ENCODE data around the gene CCDC17.
"Not testable (repeated sequence)": the region's sequence is repeated elsewhere in the genome, so short reads cannot be mapped to it uniquely, and the experiment has no call there.

The CCDC17 gene

GRCh38 chr1:45620588-45621500, 3.0 kb downstream of the CCDC17 start:
- Histone ChIP-seq H3K36me3 (ENCODE audit: insufficient read depth, low read length) (peaks cover 52% of the 10 kb centered on the region), H3K4me2 (ENCODE audit: low read length) (no peak overlapping the region), H3K27me3 (ENCODE audit: control insufficient read depth, insufficient read depth, low read length) (no peaks in the 10 kb centered on the region), H3K4me1 (ENCODE audit: control insufficient read depth, insufficient read depth, low read length) (no peaks in the 10 kb centered on the region), H3K9me3 (replicated peaks; ENCODE audit: low read length) (no peaks in the 10 kb centered on the region), H3K4me3 (ENCODE audit: low read length) (no peak overlapping the region), H3K9ac (ENCODE audit: low read depth, low read length) (no peak overlapping the region)

GRCh38 chr1:45619149-45619921, 4.5 kb downstream of the CCDC17 start:
- H3K9me3 ChIP-seq (replicated peaks; ENCODE audit: low read length) = no peaks in the 10 kb centered on the region
- H3K4me3 ChIP-seq (ENCODE audit: low read length) = no peak overlapping the region
- H3K9ac ChIP-seq (ENCODE audit: low read depth, low read length) = no peak overlapping the region
- no peaks in the 10 kb centered on the region for H3K27me3 ChIP-seq (ENCODE audit: control insufficient read depth, insufficient read depth, low read length)
- peaks cover 57% of the 10 kb centered on the region for H3K36me3 ChIP-seq (ENCODE audit: insufficient read depth, low read length)
- H3K4me1 ChIP-seq (ENCODE audit: control insufficient read depth, insufficient read depth, low read length) = no peaks in the 10 kb centered on the region
- H3K4me2 ChIP-seq (ENCODE audit: low read length) = no peak overlapping the region

GRCh38 chr1:45617618-45618017, 6.2 kb downstream of the CCDC17 start:
- Histone ChIP-seq H3K9me3 (replicated peaks; ENCODE audit: low read length) (no peaks in the 10 kb centered on the region), H3K4me2 (ENCODE audit: low read length) (no peak overlapping the region), H3K4me3 (ENCODE audit: low read length) (no peak overlapping the region), H3K9ac (ENCODE audit: low read depth, low read length) (no peak overlapping the region), H3K27me3 (ENCODE audit: control insufficient read depth, insufficient read depth, low read length) (no peaks in the 10 kb centered on the region), H3K4me1 (ENCODE audit: control insufficient read depth, insufficient read depth, low read length) (no peaks in the 10 kb centered on the region), H3K36me3 (ENCODE audit: insufficient read depth, low read length) (peaks cover 49% of the 10 kb centered on the region)

- no peak overlapping the region for H3K9ac ChIP-seq (ENCODE audit: low read depth, low read length)
- H3K4me1 ChIP-seq (ENCODE audit: control insufficient read depth, insufficient read depth, low read length) = no peaks in the 10 kb centered on the region
- no peak overlapping the region for H3K4me3 ChIP-seq (ENCODE audit: low read length)
- no peak overlapping the region for H3K4me2 ChIP-seq (ENCODE audit: low read length)
- no peaks in the 10 kb centered on the region for H3K27me3 ChIP-seq (ENCODE audit: control insufficient read depth, insufficient read depth, low read length)
- H3K36me3 ChIP-seq (ENCODE audit: insufficient read depth, low read length) = peaks cover 45% of the 10 kb centered on the region
- H3K9me3 ChIP-seq (replicated peaks; ENCODE audit: low read length) = no peaks in the 10 kb centered on the region
Observed at GRCh38 chr1:45615885-45616284, 8.0 kb downstream of the CCDC17 start.

GRCh38 chr1:45612941-45613579, 10.8 kb downstream of the CCDC17 start:
- H3K4me3 ChIP-seq (ENCODE audit: low read length) = no peak overlapping the region
- no peaks in the 10 kb centered on the region for H3K27me3 ChIP-seq (ENCODE audit: control insufficient read depth, insufficient read depth, low read length)
- H3K36me3 ChIP-seq (ENCODE audit: insufficient read depth, low read length) = peaks cover 40% of the 10 kb centered on the region

GRCh38 chr1:45610589-45611226, 13.1 kb downstream of the CCDC17 start:
- Histone ChIP-seq H3K27me3 (ENCODE audit: control insufficient read depth, insufficient read depth, low read length) (no peaks in the 10 kb centered on the region), H3K4me3 (ENCODE audit: low read length) (no peak overlapping the region), H3K9ac (ENCODE audit: low read depth, low read length) (no peak overlapping the region), H3K4me2 (ENCODE audit: low read length) (no peak overlapping the region), H3K4me1 (ENCODE audit: control insufficient read depth, insufficient read depth, low read length) (no peaks in the 10 kb centered on the region), H3K9me3 (replicated peaks; ENCODE audit: low read length) (no peaks in the 10 kb centered on the region), H3K36me3 (ENCODE audit: insufficient read depth, low read length) (peaks cover 31% of the 10 kb centered on the region)

More at GRCh38 chr1:45612941-45613579, 10.8 kb downstream of the CCDC17 start:
- H3K4me1 ChIP-seq (ENCODE audit: control insufficient read depth, insufficient read depth, low read length) = no peaks in the 10 kb centered on the region
- H3K4me2 ChIP-seq (ENCODE audit: low read length) = no peak overlapping the region
- H3K9me3 ChIP-seq (replicated peaks; ENCODE audit: low read length) = no peaks in the 10 kb centered on the region
- H3K9ac ChIP-seq (ENCODE audit: low read depth, low read length) = no peak overlapping the region

- no peaks in the 10 kb centered on the region for H3K9me3 ChIP-seq (replicated peaks; ENCODE audit: low read length)
- H3K27me3 ChIP-seq (ENCODE audit: control insufficient read depth, insufficient read depth, low read length) = no peaks in the 10 kb centered on the region
- no peaks in the 10 kb centered on the region for H3K4me1 ChIP-seq (ENCODE audit: control insufficient read depth, insufficient read depth, low read length)
- no peak overlapping the region for H3K4me2 ChIP-seq (ENCODE audit: low read length)
- H3K9ac ChIP-seq (ENCODE audit: low read depth, low read length) = no peak overlapping the region
- H3K4me3 ChIP-seq (ENCODE audit: low read length) = no peak overlapping the region
- H3K36me3 ChIP-seq (ENCODE audit: insufficient read depth, low read length) = peaks cover 18% of the 10 kb centered on the region
Observed at GRCh38 chr1:45608175-45609156, 15.4 kb downstream of the CCDC17 start.

- H3K4me2 ChIP-seq (ENCODE audit: low read length) = no peak overlapping the region
- no peaks in the 10 kb centered on the region for H3K9me3 ChIP-seq (replicated peaks; ENCODE audit: low read length)
- peaks cover 3% of the 10 kb centered on the region for H3K4me1 ChIP-seq (ENCODE audit: control insufficient read depth, insufficient read depth, low read length)
- H3K27me3 ChIP-seq (ENCODE audit: control insufficient read depth, insufficient read depth, low read length) = no peaks in the 10 kb centered on the region
- peaks cover 20% of the 10 kb centered on the region for H3K36me3 ChIP-seq (ENCODE audit: insufficient read depth, low read length)
- H3K4me3 ChIP-seq (ENCODE audit: low read length) = no peak overlapping the region
- H3K9ac ChIP-seq (ENCODE audit: low read depth, low read length) = no peak overlapping the region
Observed at GRCh38 chr1:45607404-45608074, 16.3 kb downstream of the CCDC17 start.

GRCh38 chr1:45604239-45604638, 19.6 kb downstream of the CCDC17 start:
- Histone ChIP-seq H3K4me3 (ENCODE audit: low read length) (no peak overlapping the region), H3K36me3 (ENCODE audit: insufficient read depth, low read length) (peaks cover 15% of the 10 kb centered on the region), H3K27me3 (ENCODE audit: control insufficient read depth, insufficient read depth, low read length) (no peaks in the 10 kb centered on the region), H3K9me3 (replicated peaks; ENCODE audit: low read length) (no peaks in the 10 kb centered on the region), H3K4me2 (ENCODE audit: low read length) (no peak overlapping the region), H3K9ac (ENCODE audit: low read depth, low read length) (no peak overlapping the region), H3K4me1 (ENCODE audit: control insufficient read depth, insufficient read depth, low read length) (peaks cover 11% of the 10 kb centered on the region)

- H3K27me3 ChIP-seq (ENCODE audit: control insufficient read depth, insufficient read depth, low read length); H3K4me2 ChIP-seq (ENCODE audit: low read length); H3K4me1 ChIP-seq (ENCODE audit: control insufficient read depth, insufficient read depth, low read length); H3K9ac ChIP-seq (ENCODE audit: low read depth, low read length); H3K4me3 ChIP-seq (ENCODE audit: low read length); H3K9me3 ChIP-seq (replicated peaks; ENCODE audit: low read length): not testable (repeated sequence)
- peaks cover 17% of the 10 kb centered on the region for H3K36me3 ChIP-seq (ENCODE audit: insufficient read depth, low read length)
Observed at GRCh38 chr1:45596765-45597164, 27.1 kb downstream of the CCDC17 start.

Data from skeletal muscle satellite cell (primary cell).